ENCODE measurements around the gene NEURL2. TPM values are rescaled to one million over a fixed set of nuclear protein-coding genes. Genes with fewer than 3 reads are reported as not detected.

Gene NEURL2, protein sequence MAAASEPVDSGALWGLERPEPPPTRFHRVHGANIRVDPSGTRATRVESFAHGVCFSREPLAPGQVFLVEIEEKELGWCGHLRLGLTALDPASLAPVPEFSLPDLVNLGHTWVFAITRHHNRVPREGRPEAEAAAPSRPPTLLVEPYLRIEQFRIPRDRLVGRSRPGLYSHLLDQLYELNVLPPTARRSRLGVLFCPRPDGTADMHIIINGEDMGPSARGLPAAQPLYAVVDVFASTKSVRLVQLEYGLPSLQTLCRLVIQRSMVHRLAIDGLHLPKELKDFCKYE
- 2.0 and 3.5 TPM in 2 replicates for total RNA-seq (ENCODE audit: low replicate concordance)

DNA sequence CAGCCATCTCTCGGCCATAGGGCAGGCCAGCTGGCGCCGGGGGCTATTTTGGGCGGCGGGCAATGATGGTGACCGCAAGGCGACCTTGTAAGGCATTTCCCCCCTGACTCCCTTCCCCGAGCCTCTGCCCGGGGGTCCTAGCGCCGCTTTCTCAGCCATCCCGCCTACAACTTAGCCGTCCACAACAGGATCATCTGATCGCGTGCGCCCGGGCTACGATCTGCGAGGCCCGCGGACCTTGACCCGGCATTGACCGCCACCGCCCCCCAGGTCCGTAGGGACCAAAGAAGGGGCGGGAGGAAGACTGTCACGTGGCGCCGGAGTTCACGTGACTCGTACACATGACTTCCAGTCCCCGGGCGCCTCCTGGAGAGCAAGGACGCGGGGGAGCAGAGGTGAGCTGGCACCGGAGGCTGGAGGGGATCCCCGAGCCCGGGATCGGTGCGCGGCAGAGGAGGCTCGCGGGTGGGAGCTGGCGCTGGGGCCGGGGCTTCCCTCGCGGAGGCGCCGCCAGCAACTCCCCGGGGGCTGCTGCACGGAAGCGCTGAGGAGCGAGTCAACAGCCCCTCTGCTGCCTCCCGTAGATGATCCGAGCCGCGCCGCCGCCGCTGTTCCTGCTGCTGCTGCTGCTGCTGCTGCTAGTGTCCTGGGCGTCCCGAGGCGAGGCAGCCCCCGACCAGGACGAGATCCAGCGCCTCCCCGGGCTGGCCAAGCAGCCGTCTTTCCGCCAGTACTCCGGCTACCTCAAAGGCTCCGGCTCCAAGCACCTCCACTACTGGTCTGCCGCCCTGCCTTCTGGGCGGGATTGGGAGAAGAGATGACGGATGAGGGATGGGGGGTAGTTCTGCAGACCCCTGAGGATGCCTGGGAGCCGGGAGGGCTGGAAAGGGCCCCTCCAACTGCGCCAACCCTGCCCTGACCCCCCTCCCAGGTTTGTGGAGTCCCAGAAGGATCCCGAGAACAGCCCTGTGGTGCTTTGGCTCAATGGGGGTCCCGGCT lies at the start of gene NEURL2, which contains the start of gene CTSA:
Gene NEURL2, minus strand, starts transcription at position 224 of the 999 bp plus-strand sequence. Its CDS starts 217 bp downstream, at position 7.
Gene CTSA, plus strand, starts transcription at position 351 of the 999 bp plus-strand sequence. Its CDS starts 234 bp downstream, at position 585.

DNA sequence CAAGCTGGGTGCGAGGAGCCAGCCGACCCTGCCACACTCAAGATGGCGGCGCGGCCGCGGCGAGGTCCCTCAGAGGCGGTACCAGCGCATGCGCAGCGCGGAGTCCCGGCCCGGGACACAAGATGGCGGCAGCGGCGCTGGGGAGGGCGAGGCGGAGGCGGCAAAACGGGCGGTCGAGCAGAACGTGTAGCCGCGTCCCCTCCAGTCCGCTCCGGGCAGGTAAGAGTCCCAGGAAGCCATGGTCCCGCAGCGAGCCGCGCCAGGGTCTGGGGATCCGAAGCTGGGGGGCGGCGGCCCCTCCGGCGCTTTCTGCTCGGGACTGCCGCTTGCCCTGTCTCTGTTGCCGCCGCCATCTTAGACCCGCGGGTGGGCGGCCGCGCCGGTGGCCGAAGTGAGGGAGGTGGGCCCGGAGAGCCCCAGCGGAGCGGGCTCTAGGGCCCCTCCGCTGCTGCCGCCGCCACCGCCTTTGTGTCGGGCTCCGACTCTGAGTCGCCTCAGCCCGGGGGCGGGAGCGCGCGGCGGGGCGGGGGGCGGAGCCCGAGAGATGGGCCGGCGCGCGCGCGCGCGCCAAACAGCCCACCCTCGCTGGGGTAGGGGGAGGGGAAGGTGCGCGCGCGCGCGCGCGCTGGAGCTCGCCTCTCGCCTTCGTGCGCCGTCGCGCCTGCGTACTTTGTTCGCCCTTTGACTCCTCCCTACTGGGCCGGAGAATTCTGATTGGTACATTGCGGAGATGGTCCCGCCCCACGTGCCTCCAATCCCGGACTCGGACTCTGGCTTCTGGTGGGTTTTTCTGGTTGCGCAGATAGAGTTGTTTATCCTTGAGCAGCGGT lies 43.8 kb upstream of the NEURL2 start, which contains the start of gene PCIF1:
Gene PCIF1, plus strand, starts transcription at position 98 of the 830 bp plus-strand sequence. CDS start 4,317 bp downstream, outside the sequence.

DNA sequence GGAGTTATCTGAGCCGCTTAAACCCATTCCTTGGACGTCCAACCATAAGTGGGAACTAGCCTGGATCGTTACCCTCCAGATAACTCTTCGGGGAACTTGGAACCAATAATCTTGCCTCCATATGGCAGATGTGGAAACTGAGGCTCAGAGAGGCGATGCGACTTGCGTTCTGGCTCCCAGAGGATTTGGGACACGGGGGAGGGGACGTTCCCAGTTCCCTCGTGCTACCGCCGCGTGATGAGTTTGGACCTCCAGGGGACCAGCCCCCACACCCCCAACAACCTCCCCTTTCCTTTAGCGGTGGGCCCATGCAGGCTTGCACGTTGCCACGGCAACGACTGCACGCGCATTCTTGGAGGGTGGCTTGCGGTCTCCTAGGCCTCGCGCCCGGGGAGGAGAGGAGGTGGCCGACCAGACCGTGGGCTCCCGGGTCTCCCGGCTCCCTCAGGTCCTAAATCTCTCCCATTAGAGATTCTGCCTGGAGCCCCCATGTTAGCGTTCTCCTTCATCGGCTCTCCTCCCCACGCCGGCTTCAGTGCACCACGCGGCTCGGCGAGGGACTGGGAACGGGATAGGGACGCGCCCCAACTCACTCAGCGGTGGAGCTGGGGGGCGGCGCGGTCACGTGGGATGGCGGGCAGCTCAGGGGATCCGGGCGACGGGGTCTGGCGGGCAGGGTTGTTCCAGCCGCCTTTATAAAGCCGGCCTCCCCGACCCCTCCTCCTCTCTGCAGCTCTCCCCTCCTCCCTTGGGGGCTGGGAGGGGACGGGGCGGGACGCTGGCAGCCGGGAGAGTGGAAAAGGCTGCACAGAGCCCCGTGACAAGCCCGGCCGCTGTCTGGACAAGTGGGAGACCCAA lies 20.7 kb upstream of the NEURL2 start, which contains the start of gene PLTP:
Gene PLTP, minus strand, starts transcription at position 670 of the 858 bp plus-strand sequence. CDS start 703 bp downstream, outside the sequence.

DNA sequence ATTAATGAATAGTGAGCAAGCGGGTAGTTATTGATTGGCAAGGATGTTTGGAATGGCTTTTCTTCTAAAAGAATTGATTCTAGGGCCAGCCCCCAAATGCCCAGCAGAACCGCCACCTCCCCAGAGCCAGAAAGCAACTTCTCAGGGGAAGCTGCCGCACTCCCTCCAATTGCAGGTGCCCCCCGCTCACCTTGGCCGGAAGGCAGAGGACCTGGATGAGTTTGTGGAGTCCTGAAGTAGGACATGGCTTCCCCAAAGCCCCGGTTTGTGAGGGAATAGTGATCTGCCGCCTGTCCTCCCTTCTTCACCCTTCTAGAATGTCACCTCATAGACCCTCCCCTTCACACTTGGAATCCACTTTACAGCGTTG lies 3.7 kb downstream of the NEURL2 start, which contains the start of gene SPATA25:
Gene SPATA25, minus strand, starts transcription at position 277 of the 370 bp plus-strand sequence. Its CDS starts 32 bp downstream, at position 245.

DNA sequence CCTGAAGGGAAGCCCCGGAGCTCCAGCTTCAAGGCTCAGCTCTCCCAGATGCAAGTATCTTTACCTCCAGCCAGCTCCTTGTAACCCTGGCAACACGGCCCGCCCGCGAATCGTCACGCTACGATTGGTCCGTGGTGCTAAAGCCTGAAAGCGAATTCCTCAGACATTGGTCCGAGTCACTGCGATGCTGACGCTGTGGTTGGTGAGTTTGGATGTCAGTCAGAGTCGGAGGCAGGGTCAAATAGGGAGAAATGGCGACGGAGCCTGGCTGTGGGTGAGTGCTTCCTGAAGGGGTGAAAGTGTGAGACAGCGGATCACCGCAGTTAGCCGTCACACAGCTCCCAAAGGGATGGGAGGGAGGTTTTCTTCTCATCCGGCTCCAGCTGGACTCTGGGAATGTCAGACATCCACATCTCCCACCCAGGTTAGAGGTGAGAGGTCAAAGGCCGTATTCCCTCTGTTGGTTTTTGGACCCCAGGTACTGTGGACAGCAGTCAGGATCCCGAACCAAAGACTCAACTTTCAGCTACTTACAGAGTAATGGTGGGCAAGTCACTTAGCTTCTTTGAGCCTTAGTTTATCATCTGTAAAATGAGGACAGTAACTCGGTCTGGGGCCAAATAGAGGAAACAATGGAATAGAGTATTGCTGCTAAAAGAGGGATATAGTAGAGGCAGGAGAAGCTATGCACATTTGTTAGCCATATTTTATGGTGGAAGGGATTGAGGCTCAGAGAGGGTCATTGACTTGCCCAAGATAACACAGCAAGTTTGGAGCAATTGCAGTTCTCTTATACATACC lies 9.8 kb downstream of the NEURL2 start, which contains the start of gene ZSWIM1:
Gene ZSWIM1, plus strand, starts transcription at position 240 of the 801 bp plus-strand sequence. CDS start 1,366 bp downstream, outside the sequence.

DNA sequence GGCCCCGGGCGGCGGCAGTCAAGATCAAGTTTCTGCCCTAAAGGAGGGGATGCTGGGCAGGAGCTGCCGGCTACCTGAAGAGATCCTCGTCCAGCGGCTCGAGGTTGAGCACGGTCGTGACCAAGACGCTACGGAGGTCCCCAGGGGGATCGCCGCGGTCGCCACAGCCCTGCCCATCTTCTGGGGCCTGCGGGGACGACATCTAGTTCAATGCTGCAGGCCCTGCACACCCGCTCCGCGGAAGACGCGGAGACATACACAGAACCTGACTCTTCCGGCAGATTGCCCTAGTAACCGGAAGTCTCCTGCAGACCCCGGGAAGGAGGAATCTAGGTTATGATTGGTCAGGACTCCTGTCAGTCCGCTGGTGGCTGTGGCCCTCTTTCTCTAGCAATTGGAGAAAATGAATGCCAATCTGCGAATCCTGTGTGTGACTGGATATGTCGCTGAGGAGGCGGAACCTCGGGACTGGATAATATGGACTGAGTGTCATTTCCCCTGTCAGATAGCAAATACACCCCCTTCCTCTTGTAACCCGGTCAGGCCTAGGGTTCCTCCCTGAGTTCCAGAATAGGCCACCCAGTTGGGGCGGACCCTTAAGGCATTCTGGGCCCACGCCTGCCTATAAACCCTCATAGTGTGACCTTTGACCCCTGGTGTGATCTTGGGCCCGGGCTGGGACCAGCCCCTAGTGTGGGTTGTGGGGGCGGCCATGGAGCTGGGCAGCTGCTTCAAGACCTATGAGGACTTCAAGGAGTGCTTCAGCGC lies 33.7 kb downstream of the NEURL2 start, which contains the start of the genes ACOT8 and ZSWIM3:
Gene ACOT8, minus strand, starts transcription at position 279 of the 768 bp plus-strand sequence. Its CDS starts 77 bp downstream, at position 202.
Gene ZSWIM3, plus strand, starts transcription at position 501 of the 768 bp plus-strand sequence. Its CDS starts 212 bp downstream, at position 713.

Other genes with a start within 250 kb of the NEURL2 start
- gene WFDC11, start 221.0 kb downstream of the NEURL2 start, total RNA-seq (ENCODE audit: low replicate concordance): not detected in 2 replicates
- gene WFDC13, start 189.2 kb downstream of the NEURL2 start, total RNA-seq (ENCODE audit: low replicate concordance): not detected in 2 replicates
- not detected in 2 replicates for gene WFDC10B, start 186.2 kb downstream of the NEURL2 start, total RNA-seq (ENCODE audit: low replicate concordance)
- gene SPINT4, start 168.9 kb downstream of the NEURL2 start, total RNA-seq (ENCODE audit: low replicate concordance): not detected in 2 replicates
- not detected in 2 replicates for gene WFDC3, start 99.3 kb downstream of the NEURL2 start, total RNA-seq (ENCODE audit: low replicate concordance)
- gene DNTTIP1, start 99.3 kb downstream of the NEURL2 start, total RNA-seq (ENCODE audit: low replicate concordance): 13.3 and 16.0 TPM in 2 replicates
- 1.6 and 7.7 TPM in 2 replicates for gene UBE2C, start 78.6 kb downstream of the NEURL2 start, total RNA-seq (ENCODE audit: low replicate concordance)
- gene TNNC2, start 63.9 kb downstream of the NEURL2 start, total RNA-seq (ENCODE audit: low replicate concordance): 0.15 and 13.1 TPM in 2 replicates
- gene SNX21, start 57.4 kb downstream of the NEURL2 start, total RNA-seq (ENCODE audit: low replicate concordance): 27.1 and 64.9 TPM in 2 replicates
- 33.2 and 35.2 TPM in 2 replicates for gene ACOT8, start 33.8 kb downstream of the NEURL2 start, total RNA-seq (ENCODE audit: low replicate concordance)
- 5.9 and 6.7 TPM in 2 replicates for gene ZSWIM3, start 33.6 kb downstream of the NEURL2 start, total RNA-seq (ENCODE audit: low replicate concordance)
- gene ZSWIM1, start 10.0 kb downstream of the NEURL2 start, total RNA-seq (ENCODE audit: low replicate concordance): 2.9 and 3.5 TPM in 2 replicates
- gene SPATA25, start 3.6 kb downstream of the NEURL2 start, total RNA-seq (ENCODE audit: low replicate concordance): 0.12 and 0.60 TPM in 2 replicates
- 58.2 and 124 TPM in 2 replicates for gene CTSA, start 127 bp upstream of the NEURL2 start, total RNA-seq (ENCODE audit: low replicate concordance)
- gene PLTP, start 20.9 kb upstream of the NEURL2 start, total RNA-seq (ENCODE audit: low replicate concordance): 21.9 and 59.8 TPM in 2 replicates
- gene PCIF1, start 43.5 kb upstream of the NEURL2 start, total RNA-seq (ENCODE audit: low replicate concordance): 4.9 and 7.0 TPM in 2 replicates
- 8.5 and 11.5 TPM in 2 replicates for gene ZNF335, start 81.0 kb upstream of the NEURL2 start, total RNA-seq (ENCODE audit: low replicate concordance)
- not detected in 2 replicates for gene MMP9, start 117.7 kb upstream of the NEURL2 start, total RNA-seq (ENCODE audit: low replicate concordance)
- gene SLC12A5, start 138.0 kb upstream of the NEURL2 start, total RNA-seq (ENCODE audit: low replicate concordance): under 0.01 TPM in 1 of 2 replicates, not detected in the other
- 6.3 and 6.8 TPM in 2 replicates for gene NCOA5, start 198.8 kb upstream of the NEURL2 start, total RNA-seq (ENCODE audit: low replicate concordance)
- 1.9 and 7.8 TPM in 2 replicates for gene CD40, start 227.1 kb upstream of the NEURL2 start, total RNA-seq (ENCODE audit: low replicate concordance)